ENCODE data around the gene SMAP1. TPM values are rescaled to one million over a fixed set of nuclear protein-coding genes. Genes with fewer than 3 reads are reported as not detected.

SMAP1 gene
- total RNA-seq, 2 donors from 2014 or later, result 26.0 to 30.3 TPM

GRCh38 chr6:70694371-70694770, 26.7 kb downstream of the SMAP1 start:
- Histone ChIP-seq H3K9me3 (no peaks in the 10 kb centered on the region), H3K27ac (no peak overlapping the region), H3K4me3 (no peak overlapping the region), H3K27me3 (replicated peaks; ENCODE audit: insufficient read depth) (no peaks in the 10 kb centered on the region), H3K36me3 (no peaks in the 10 kb centered on the region), H3K4me1 (replicated peaks) (no peaks in the 10 kb centered on the region)
- DNase-seq (ENCODE audit: low spot score), result no peak
- TF ChIP-seq, protein P1, sequence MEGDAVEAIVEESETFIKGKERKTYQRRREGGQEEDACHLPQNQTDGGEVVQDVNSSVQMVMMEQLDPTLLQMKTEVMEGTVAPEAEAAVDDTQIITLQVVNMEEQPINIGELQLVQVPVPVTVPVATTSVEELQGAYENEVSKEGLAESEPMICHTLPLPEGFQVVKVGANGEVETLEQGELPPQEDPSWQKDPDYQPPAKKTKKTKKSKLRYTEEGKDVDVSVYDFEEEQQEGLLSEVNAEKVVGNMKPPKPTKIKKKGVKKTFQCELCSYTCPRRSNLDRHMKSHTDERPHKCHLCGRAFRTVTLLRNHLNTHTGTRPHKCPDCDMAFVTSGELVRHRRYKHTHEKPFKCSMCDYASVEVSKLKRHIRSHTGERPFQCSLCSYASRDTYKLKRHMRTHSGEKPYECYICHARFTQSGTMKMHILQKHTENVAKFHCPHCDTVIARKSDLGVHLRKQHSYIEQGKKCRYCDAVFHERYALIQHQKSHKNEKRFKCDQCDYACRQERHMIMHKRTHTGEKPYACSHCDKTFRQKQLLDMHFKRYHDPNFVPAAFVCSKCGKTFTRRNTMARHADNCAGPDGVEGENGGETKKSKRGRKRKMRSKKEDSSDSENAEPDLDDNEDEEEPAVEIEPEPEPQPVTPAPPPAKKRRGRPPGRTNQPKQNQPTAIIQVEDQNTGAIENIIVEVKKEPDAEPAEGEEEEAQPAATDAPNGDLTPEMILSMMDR (IDR thresholded peaks at IDR 0.05), result no peak
- TF ChIP-seq POLR2AphosphoS5 (IDR thresholded peaks at IDR 0.05) (no peak), POLR2A (IDR thresholded peaks at IDR 0.05) (no peak)
- intact Hi-C loops (cut with DNase I), result no loop called here
- 100% methylated on average over 1 of the region's 1 CpG for WGBS

DNA sequence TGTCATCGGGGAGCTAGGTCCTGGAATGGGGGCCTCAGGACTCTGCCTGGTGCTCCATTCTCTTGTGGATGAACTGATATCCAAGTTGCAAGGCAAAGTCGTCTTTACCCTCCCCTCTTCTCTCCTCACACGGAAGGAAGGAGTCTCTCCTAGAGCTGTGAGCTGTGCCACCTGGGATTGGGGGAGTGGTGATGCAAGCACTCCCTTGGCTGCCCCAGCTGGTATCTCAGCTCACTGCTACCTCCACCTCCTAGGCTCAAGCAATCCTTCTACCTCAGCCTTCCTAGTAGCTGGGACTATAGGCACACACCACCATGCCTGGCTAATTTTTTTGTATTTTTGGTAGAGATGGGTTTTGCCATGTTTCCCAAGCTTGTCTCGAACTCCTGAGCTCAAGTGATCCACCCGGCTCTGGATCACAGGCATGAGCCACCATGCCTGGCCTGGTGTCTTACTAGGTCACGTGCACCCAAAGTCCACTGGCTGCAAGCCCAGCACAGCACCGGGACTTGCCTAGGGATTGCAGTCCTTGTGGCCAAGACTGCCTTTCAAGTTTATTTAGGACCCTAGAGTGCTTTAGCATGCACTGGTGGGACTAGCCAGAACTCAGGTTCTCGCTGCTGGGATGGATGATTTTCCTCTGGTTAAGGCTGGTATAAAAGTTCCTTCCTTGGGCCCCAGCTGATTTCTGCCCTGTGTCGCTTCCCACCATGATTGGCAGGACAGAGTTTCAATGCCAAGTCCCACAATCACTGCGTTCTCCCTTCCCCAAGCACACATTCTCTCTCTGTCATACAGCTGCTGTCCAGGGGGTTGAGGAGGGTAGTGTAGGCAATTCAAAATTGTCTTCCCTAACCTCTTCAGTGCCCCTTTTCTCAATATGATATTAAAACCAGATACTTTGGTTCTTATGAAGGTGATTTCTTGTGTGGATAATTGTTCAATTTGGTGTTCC, 33.5 kb downstream of the SMAP1 start:
- DNase-seq (ENCODE audit: low spot score), result no peak
- no peak for TF ChIP-seq POLR2A (IDR thresholded peaks at IDR 0.05)
- TF ChIP-seq POLR2AphosphoS5 (IDR thresholded peaks at IDR 0.05), result no peak
- TF ChIP-seq, protein P1 (IDR thresholded peaks at IDR 0.05), result no peak
- H3K4me1 ChIP-seq (replicated peaks), result no peaks in the 10 kb centered on the region
- no peaks in the 10 kb centered on the region for H3K27me3 ChIP-seq (replicated peaks; ENCODE audit: insufficient read depth)
- no peaks in the 10 kb centered on the region for H3K36me3 ChIP-seq
- H3K27ac ChIP-seq, result no peak overlapping the region
- intact Hi-C loops (cut with DNase I), result no loop called here
- WGBS, result 82% methylated on average over 10 of the region's 10 CpGs
- no peaks in the 10 kb centered on the region for H3K9me3 ChIP-seq
- H3K4me3 ChIP-seq, result no peak overlapping the region

DNA sequence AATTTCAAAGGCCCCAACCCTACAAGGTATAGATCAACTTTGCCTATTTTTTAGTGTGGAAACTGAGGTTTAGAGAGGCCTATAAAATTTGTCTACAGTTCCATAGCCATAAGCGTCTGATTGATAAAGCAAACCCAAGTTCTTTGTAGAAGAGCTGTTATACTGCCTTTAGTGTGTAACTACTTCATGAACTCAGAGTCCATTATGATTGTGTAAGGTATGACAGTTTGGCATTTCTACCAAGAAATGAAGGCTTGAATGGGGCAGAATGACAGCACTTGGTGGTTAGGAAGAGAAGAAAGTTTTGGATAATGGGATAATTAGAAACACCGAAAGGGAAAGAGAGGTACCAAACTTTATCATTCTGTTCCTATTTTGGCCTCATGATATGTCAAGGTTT, 38.1 kb downstream of the SMAP1 start:
- Histone ChIP-seq H3K36me3 (no peaks in the 10 kb centered on the region), H3K4me1 (replicated peaks) (no peaks in the 10 kb centered on the region), H3K27ac (no peak overlapping the region), H3K4me3 (no peak overlapping the region), H3K9me3 (no peaks in the 10 kb centered on the region), H3K27me3 (replicated peaks; ENCODE audit: insufficient read depth) (no peaks in the 10 kb centered on the region)
- TF ChIP-seq POLR2A (IDR thresholded peaks at IDR 0.05) (no peak), POLR2AphosphoS5 (IDR thresholded peaks at IDR 0.05) (no peak)
- TF ChIP-seq, protein P1 (IDR thresholded peaks at IDR 0.05), result no peak
- no peak for DNase-seq (ENCODE audit: low spot score)
- intact Hi-C loops (cut with DNase I), result loop anchor here (2.0 to 5.0 kb wide), 2 partner anchors 179 to 252 kb away; partner anchors contain the start of gene B3GAT2
- 97% methylated on average over 2 of the region's 2 CpGs for WGBS

DNA sequence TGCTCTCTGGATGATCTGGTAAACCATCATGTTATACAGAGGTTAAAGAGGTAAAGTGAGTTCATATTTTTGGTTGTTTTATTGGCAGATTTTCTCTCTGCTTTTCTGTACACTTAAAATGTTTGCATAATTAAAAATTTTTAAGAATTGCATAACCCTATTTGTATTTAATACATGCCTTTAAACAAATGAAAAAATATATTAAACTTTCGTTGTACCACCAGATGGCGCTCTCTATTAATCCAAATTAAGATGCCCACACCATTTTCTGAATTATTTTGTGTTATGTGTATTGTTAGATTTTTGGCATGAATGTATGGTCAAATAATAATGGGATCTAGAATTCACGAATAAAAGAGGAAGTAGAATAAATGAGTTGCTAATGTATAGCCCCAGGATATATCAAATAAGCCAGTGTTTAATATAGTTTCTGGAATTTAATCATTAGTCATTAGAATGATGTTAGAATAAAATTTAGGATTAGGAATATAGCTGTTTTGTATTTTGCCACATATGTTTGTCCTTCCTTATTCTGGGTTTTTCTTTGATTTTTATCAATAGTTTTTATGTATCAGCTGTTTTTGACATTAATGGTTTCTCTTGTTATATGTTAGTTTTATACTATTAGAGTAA, 38.9 kb downstream of the SMAP1 start:
- intact Hi-C loops (cut with DNase I), result loop anchor here (2.0 to 5.0 kb wide), 2 partner anchors 178 to 251 kb away; partner anchors contain the start of gene B3GAT2
- WGBS, result 2% methylated on average over 3 of the region's 3 CpGs
- TF ChIP-seq POLR2A (IDR thresholded peaks at IDR 0.05) (no peak), POLR2AphosphoS5 (IDR thresholded peaks at IDR 0.05) (no peak)
- TF ChIP-seq, protein P1 (IDR thresholded peaks at IDR 0.05), result peak in 3 of 4 experiments; percentile 67 to 77 (median 70)

More for the DNA sequence above, 38.9 kb downstream of the SMAP1 start:
- Histone ChIP-seq H3K27ac (no peak overlapping the region), H3K9me3 (no peaks in the 10 kb centered on the region), H3K36me3 (no peaks in the 10 kb centered on the region), H3K4me1 (replicated peaks) (no peaks in the 10 kb centered on the region), H3K4me3 (no peak overlapping the region), H3K27me3 (replicated peaks; ENCODE audit: insufficient read depth) (no peaks in the 10 kb centered on the region)
- no peak for DNase-seq (ENCODE audit: low spot score)

Data from prostate gland (tissue), 2 donors.